ENCODE measurements around the gene CARTPT.

Gene CARTPT

GRCh38 chr5:71770381-71770780 lies 51.3 kb downstream of the CARTPT start:
- no peak overlapping the region for H3K4me3 ChIP-seq (ENCODE audit: insufficient read depth in 1 of 2, low read depth in 1 of 2, low read length in 2 of 2)
- H3K4me2 ChIP-seq (ENCODE audit: low read length, poor library complexity, severe bottlenecking) = no peak overlapping the region
- H2AFZ ChIP-seq (ENCODE audit: low read depth, low read length) = no peak overlapping the region
- H3K9me3 ChIP-seq (ENCODE audit: control insufficient read depth, low read length) = no peaks in the 10 kb centered on the region
- H3K27me3 ChIP-seq (ENCODE audit: control insufficient read depth in 1 of 2, insufficient read depth in 1 of 2, low read length in 2 of 2) = peaks cover 0 to 15% of the 10 kb centered on the region in 2 experiments
- no peak overlapping the region for H2AK5ac ChIP-seq (ENCODE audit: low read length, severe bottlenecking)
- no peak overlapping the region for H4K91ac ChIP-seq (ENCODE audit: low read length)
- H3K14ac ChIP-seq (ENCODE audit: low read length in 2 of 2) = no peak overlapping the region
- H3K9ac ChIP-seq (ENCODE audit: low read length) = no peak overlapping the region
- no peak overlapping the region for H3K23ac ChIP-seq (ENCODE audit: low read length in 2 of 2)
- no peak overlapping the region for H3K18ac ChIP-seq (ENCODE audit: low read depth in 1 of 2, low read length in 2 of 2)
- H3K4ac ChIP-seq (ENCODE audit: low read depth in 1 of 2, low read length in 2 of 2) = no peak overlapping the region
- no peaks in the 10 kb centered on the region for H3K79me1 ChIP-seq (replicated peaks; ENCODE audit: low read length, poor library complexity, severe bottlenecking)
- no peak overlapping the region for H4K8ac ChIP-seq (ENCODE audit: low read length)
- no peak overlapping the region for H3K27ac ChIP-seq (ENCODE audit: low read length, poor library complexity, severe bottlenecking)
- DNase-seq = no peak
- H3K36me3 ChIP-seq (ENCODE audit: control insufficient read depth in 1 of 2, insufficient read depth in 2 of 2, low read depth in 1 of 2, low read length in 2 of 2) = no peaks in the 10 kb centered on the region
- H2BK5ac ChIP-seq (ENCODE audit: low read depth, low read length, poor library complexity, severe bottlenecking) = no peak overlapping the region
- no peak overlapping the region for H2BK15ac ChIP-seq (ENCODE audit: low read depth, poor library complexity, severe bottlenecking)
- no peak overlapping the region for H2BK12ac ChIP-seq (ENCODE audit: low read length in 2 of 2)
- H3K4me1 ChIP-seq (ENCODE audit: control insufficient read depth, insufficient read depth, low read depth, low read length) = no peaks in the 10 kb centered on the region
- H2BK120ac ChIP-seq (ENCODE audit: low read depth, low read length) = no peak overlapping the region

All from mesenchymal stem cell (in vitro differentiated cells and primary cell).